Astrocyte of the spinal cord (primary cell): ENCODE results near the gene TMCC2.

Experiments used
- DNase-seq: peaks from one replicate; pipeline ENCODE4 v3.0.0; 2011; ENCODE audit warnings: low read depth, low spot score
- H3K4me3 ChIP-seq: 2 replicates; pipeline ENCODE4 v1.5.1; 2011; ENCODE audit warnings: low read depth, mild to moderate bottlenecking, low read length, moderate library complexity
- in situ Hi-C: cut with HindIII; loops from 2 replicates; pipeline ENCODE4 v1.10.0; 2017; ENCODE audit warnings: low sequenced_read_pairs
- TF ChIP-seq, protein P1 (sequence below): IDR thresholded peaks from 2 replicates; pipeline ENCODE4 v1.5.1; 2012; ENCODE audit warnings: low read depth, mild to moderate bottlenecking, low read length, inconsistent platforms

TMCC2 gene

GRCh38 chr1:205261946-205262691 lies 34.4 kb downstream of the TMCC2 start:
- in situ Hi-C loops: no loop called here
- TF ChIP-seq, protein P1, sequence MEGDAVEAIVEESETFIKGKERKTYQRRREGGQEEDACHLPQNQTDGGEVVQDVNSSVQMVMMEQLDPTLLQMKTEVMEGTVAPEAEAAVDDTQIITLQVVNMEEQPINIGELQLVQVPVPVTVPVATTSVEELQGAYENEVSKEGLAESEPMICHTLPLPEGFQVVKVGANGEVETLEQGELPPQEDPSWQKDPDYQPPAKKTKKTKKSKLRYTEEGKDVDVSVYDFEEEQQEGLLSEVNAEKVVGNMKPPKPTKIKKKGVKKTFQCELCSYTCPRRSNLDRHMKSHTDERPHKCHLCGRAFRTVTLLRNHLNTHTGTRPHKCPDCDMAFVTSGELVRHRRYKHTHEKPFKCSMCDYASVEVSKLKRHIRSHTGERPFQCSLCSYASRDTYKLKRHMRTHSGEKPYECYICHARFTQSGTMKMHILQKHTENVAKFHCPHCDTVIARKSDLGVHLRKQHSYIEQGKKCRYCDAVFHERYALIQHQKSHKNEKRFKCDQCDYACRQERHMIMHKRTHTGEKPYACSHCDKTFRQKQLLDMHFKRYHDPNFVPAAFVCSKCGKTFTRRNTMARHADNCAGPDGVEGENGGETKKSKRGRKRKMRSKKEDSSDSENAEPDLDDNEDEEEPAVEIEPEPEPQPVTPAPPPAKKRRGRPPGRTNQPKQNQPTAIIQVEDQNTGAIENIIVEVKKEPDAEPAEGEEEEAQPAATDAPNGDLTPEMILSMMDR: no peak
- peak; percentile 36 for DNase-seq
- no peak overlapping the region for H3K4me3 ChIP-seq

- TF ChIP-seq, protein P1: no peak
- no peak overlapping the region for H3K4me3 ChIP-seq
- in situ Hi-C loops: no loop called here
- DNase-seq: no peak
Observed at GRCh38 chr1:205262731-205263171, 35.0 kb downstream of the TMCC2 start.

DNA sequence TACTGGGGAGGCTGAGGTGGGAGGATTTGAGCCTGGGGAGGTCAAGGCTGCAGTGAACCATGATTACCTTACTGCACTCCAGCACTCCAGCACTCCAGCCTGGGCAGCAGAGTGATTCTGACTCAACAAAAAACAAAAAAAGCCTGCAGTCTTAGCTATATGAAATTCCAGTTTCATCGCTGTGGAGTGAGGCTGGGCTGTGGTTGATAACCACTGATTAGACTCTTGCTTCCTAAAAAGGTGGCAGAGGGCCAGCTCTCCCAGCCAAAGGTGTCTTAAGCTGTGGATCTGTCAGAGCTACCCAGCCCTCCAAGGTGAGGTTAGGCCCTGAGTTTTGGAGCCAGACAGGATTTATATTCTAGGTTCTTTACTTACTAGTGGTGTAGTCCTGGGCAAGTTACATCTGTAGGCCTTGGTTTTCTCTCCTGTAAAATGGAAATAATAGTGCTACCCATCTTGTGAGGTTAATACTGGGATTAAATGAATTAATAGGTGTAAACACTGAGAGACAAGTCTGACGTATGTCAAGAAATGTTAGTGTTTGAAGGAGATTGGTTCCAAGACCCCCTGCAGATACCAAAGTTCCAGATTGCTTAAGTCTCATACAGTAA lies 35.9 kb downstream of the TMCC2 start:
- DNase-seq: no peak
- TF ChIP-seq, protein P1: no peak
- in situ Hi-C loops: no loop called here
- H3K4me3 ChIP-seq: no peak overlapping the region

DNA sequence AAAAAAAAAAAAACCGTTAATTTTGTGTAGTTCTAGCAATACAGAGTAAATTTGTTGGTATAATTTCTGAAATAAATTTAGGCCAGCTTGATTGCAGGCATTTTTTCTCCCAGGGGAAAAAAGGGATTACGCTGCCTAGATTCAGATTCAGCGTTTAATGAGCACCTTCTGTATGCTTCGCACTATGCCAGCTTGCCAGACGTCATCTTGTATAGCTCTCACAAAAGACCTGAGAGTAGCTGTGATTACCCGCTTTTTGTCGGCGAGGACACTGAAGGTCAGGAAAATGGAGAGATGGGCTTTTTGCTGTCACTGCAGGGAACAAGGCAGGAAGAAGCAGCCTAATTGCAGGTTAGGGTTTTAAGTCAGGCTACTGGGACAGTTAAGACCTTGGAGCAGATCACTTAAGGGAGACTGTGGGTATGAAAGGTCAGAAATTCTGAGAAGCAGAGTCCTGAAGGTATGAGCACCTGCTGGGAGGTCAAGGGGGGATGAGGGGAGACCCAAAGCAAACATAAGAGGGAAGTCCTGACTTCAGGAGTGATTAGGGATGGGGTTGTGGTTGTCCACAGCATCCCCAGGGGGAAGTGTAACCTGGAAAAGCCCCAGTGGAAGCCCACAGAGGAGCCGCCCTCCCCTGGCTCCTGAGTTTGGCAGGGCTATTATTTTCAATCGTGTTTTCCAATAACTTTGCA lies 39.0 kb downstream of the TMCC2 start:
- in situ Hi-C loops: no loop called here
- no peak overlapping the region for H3K4me3 ChIP-seq
- DNase-seq: no peak
- TF ChIP-seq, protein P1: no peak

DNA sequence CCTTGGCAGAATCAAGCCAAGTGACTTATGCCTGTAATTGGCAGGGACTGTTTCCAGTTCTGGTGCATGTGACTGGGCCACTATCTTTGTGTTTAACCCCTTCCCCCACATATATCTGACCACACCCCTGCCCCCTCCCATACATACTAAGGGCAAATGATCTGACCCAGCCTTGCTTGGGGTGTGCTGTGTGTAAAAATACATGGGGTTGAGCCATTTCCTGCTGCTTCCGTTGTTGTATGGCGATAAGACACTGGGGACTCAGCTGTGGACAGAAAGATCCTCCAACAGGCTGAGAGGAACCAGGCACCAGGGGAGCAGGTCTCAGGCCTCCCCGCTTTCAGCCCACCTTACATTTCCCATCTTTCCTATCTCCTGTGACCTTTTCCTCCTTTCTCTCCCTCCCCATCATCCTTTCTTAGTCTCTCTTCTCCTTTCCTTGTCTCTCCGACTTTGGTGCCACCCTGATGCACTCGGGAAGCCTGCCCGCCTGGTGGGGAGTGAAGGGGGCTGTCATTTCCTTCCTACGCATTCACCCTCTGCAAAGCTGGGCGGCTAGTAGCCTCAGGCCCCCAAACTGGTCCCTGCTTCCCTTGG lies 39.7 kb downstream of the TMCC2 start:
- H3K4me3 ChIP-seq: no peak overlapping the region
- in situ Hi-C loops: no loop called here
- TF ChIP-seq, protein P1: no peak
- no peak for DNase-seq

- H3K4me3 ChIP-seq: no peak overlapping the region
- no peak for DNase-seq
- in situ Hi-C loops: no loop called here
- TF ChIP-seq, protein P1: no peak
Observed at GRCh38 chr1:205268846-205269680, 41.3 kb downstream of the TMCC2 start.
